Tibial nerve (tissue), 4 donors: ENCODE measurements around the gene TMEM132C.

Experiments used
- CTCF ChIP-seq, 5 experiments: fragments of 200-600 bp in 3 of 5; fragments of 450-650 bp in 2 of 5; sonication (generic) in 3 of 5; IDR thresholded peaks; one replicate each; pipeline ENCODE4 v1.5.1; 2016 to 2019; ENCODE audit warnings: antibody characterized with exemption in 5 of 5, mild to moderate bottlenecking in 3 of 5, moderate library complexity in 2 of 5
- EP300 ChIP-seq, 2 donors: sonication (generic); formaldehyde crosslinking; IDR thresholded peaks; one replicate each; pipeline ENCODE4 v1.6.1; 2017; ENCODE audit warnings: antibody characterized with exemption in 2 of 2, mild to moderate bottlenecking in 1 of 2
- POLR2A ChIP-seq, 2 donors: fragments of 450-650 bp; IDR thresholded peaks; one replicate each; pipeline ENCODE4 v1.6.1; 2017; ENCODE audit warnings: antibody characterized with exemption in 2 of 2, mild to moderate bottlenecking in 2 of 2, moderate library complexity in 2 of 2

GRCh38 chr12:128325646-128326045 is 58.7 kb downstream of the TMEM132C start:
- TF ChIP-seq CTCF (IDR thresholded peaks at IDR 0.05) (no peak), POLR2A (IDR thresholded peaks at IDR 0.05) (no peak), EP300 (IDR thresholded peaks at IDR 0.05) (no peak)
